ENCODE results near the gene IRF4.

GRCh38 chr6:446418-447366 lies 55.1 kb downstream of the IRF4 start:
- TF ChIP-seq CTCF (IDR thresholded peaks at IDR 0.05) (no peak), POLR2A (IDR thresholded peaks at IDR 0.05) (no peak)
